VCaP (cell line): Measurements from ENCODE around the gene PPP2R3A.
A peak's percentile ranks its signal among the peaks of the same experiment; 100 is the strongest.
"Not testable (repeated sequence)": the region's sequence is repeated elsewhere in the genome, so short reads cannot be mapped to it uniquely, and the experiment has no call there.

Experiments used
- H3K27ac ChIP-seq: fragments of 450-650 bp; 2 replicates; pipeline ENCODE4 v1.5.1; 2017
- TF ChIP-seq, protein P1 (sequence below): fragments of 450-650 bp; conservative IDR thresholded peaks from 2 replicates; pipeline ENCODE4 v1.5.1; 2017; ENCODE audit warnings: mild to moderate bottlenecking, moderate library complexity

PPP2R3A gene

DNA sequence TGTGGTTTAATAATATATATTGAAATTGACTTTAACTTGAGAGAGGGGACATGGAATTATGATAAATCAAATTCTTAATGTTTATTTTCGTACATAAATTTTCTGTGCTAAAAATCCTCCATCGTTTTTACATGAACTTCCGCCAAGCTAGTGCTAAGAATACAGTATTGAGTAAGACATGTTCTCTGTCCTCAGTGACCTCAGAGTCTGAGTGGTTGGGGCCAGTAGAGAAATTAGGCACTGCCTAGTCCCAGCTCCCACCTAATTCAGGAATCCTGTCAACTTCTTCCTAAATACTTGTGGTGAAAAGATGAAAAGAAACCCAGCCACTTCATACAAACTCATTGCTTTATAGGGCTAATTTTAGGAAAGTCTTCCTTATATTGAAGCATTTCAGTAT lies 110.3 kb downstream of the PPP2R3A start:
- TF ChIP-seq, protein P1, sequence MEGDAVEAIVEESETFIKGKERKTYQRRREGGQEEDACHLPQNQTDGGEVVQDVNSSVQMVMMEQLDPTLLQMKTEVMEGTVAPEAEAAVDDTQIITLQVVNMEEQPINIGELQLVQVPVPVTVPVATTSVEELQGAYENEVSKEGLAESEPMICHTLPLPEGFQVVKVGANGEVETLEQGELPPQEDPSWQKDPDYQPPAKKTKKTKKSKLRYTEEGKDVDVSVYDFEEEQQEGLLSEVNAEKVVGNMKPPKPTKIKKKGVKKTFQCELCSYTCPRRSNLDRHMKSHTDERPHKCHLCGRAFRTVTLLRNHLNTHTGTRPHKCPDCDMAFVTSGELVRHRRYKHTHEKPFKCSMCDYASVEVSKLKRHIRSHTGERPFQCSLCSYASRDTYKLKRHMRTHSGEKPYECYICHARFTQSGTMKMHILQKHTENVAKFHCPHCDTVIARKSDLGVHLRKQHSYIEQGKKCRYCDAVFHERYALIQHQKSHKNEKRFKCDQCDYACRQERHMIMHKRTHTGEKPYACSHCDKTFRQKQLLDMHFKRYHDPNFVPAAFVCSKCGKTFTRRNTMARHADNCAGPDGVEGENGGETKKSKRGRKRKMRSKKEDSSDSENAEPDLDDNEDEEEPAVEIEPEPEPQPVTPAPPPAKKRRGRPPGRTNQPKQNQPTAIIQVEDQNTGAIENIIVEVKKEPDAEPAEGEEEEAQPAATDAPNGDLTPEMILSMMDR: no peak
- no peak overlapping the region for H3K27ac ChIP-seq

DNA sequence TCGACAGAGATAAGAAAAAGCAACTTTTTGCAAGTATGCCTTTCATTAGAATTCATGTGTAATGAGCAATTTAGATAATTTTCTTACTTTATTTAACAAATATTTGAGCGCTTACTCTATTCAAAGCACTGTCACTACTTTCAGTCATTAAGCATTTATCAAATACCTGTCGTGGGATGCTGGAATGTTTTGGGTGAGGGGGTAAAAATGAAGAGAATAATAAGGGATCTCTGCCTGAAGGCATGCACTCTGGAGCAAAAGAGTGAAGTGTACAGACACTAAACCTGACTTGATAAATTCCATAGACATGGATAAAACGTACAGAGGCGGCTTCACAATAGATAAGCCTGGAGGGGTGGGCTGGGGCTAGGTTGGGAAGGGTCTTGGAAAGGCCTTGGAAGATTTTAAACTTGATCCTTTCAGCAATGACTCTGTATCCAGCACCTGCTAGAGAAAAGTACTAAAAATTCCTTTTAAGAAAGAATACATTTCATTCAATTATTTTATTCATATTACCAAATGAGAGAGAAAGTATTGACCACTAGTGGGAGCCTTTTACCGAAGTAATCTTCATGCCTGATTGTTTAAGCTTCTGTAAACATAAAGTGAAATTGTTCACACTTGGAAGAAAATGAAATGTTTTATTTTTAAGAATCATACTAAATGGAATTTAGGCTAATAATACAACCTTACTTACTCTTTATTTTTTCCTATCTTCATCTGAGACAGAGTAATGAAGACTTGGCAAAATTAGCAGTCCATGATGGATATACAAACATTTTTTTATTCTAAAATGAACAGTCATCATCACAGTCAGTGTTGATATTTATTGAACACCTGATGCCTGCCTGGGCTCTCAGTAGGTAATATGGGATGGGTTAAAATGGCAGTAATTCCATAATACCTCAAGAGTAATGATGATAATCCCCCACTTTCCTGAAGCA lies 113.2 kb downstream of the PPP2R3A start:
- H3K27ac ChIP-seq: no peak overlapping the region
- TF ChIP-seq, protein P1: peak; percentile 84

DNA sequence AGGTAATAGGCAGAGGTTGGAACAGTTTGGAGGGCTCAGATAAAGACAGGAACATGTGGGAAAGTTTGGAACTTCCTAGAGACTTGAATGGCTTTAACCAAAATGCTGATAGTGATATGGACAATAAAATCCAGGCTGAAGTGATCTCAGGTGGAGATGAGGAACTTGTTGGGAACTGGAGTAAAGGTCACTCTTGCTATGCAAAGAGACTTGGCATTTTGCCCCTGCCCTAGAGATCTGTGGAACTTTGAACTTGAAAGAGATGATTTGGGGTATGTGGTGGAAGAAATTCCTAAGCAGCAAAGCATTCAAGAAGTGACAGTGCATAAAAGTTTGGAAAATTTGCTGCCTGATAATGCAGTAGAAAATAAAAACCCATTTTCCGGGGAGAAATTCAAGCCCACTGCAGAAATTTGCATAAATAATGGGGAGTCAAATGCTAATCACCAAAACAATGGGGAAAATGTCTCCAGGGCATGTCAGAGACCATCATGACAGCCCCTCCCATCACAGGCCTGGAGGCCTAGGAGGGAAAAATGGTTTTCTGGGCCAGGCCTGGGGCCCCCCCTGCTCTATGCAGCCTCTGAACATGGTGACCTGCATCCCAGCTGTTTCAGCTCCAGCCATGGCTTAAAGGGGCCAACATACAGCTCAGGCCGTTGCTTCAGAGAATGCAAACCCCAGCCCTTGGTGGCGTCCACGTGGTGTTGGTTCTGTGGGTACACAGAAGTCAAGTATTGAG lies 118.3 kb downstream of the PPP2R3A start:
- H3K27ac ChIP-seq: not testable (repeated sequence)

DNA sequence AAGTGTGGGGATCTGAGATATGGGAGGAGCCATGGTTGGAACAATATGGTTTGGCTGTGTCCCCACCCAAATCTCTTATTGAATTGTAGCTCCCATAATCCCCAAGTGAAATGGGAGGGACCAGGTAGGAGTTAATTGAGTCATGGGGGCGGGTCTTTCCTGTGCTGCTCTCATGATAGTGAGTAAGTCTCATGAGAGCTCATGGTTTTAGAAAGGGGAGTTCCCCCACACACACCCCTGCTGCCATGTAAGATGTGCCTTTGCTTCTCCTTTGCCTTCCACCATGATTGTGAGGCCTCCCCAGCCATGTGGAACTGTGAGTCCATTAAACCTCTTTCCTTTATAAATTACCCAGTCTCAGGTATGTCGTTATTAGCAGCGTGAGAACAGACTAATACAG lies 119.5 kb downstream of the PPP2R3A start:
- not testable (repeated sequence) for H3K27ac ChIP-seq

DNA sequence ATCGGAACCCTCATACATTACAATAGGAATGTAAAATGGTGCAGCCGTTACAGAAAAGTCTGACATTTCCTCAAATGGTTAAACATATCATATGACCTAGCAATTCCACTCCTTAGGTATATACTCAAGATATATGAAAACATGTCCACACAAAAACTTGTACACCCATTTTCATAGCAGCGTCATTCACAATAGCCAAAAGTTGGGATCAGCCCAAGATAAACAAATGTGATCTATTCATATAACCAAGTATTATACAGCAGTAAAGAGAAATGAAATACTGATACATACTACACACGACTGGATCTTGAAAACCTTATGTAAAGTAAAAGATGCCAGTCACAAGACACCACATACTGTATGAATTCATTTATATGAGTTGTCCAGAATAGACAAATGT lies 128.2 kb downstream of the PPP2R3A start:
- H3K27ac ChIP-seq: no peak overlapping the region

GRCh38 chr3:136105044-136105443 lies 139.5 kb downstream of the PPP2R3A start:
- TF ChIP-seq, protein P1: no peak
- H3K27ac ChIP-seq: no peak overlapping the region

More for the DNA sequence above, 128.2 kb downstream of the PPP2R3A start:
- TF ChIP-seq, protein P1: no peak

GRCh38 chr3:136106101-136106500 lies 140.6 kb downstream of the PPP2R3A start:
- TF ChIP-seq, protein P1: no peak
- no peak overlapping the region for H3K27ac ChIP-seq

GRCh38 chr3:136109499-136109898 lies 144.0 kb downstream of the PPP2R3A start:
- TF ChIP-seq, protein P1: no peak
- no peak overlapping the region for H3K27ac ChIP-seq
